CD4-positive, alpha-beta T cell treated with Interleukin-1 beta for 1 hour (primary cell): Measurements from ENCODE around the gene MUC5AC.
"Not testable (repeated sequence)": the region's sequence is repeated elsewhere in the genome, so short reads cannot be mapped to it uniquely, and the experiment has no call there.

ENCODE experiments used
- DNase-seq, 2 donors: peaks; one replicate each; pipeline ENCODE4 v3.0.0-alpha.2; 2020 to 2022

MUC5AC gene

GRCh38 chr11:1179641-1180040 lies 21.9 kb downstream of the MUC5AC start:
- DNase-seq, result no peak

GRCh38 chr11:1180171-1180570 lies 22.4 kb downstream of the MUC5AC start:
- DNase-seq, result no peak

GRCh38 chr11:1180947-1181391 lies 23.2 kb downstream of the MUC5AC start:
- no peak for DNase-seq

GRCh38 chr11:1181420-1181819 lies 23.7 kb downstream of the MUC5AC start:
- DNase-seq, result no peak

GRCh38 chr11:1181853-1182535 lies 24.2 kb downstream of the MUC5AC start:
- no peak for DNase-seq

GRCh38 chr11:1184139-1184538 lies 26.4 kb downstream of the MUC5AC start:
- not testable (repeated sequence) for DNase-seq

- not testable (repeated sequence) for DNase-seq
These were observed 30.8 kb downstream of the MUC5AC start for GRCh38 chr11:1188451-1189130.

GRCh38 chr11:1189816-1190215 lies 32.1 kb downstream of the MUC5AC start:
- DNase-seq, result not testable (repeated sequence)

GRCh38 chr11:1191786-1192470 lies 34.2 kb downstream of the MUC5AC start:
- DNase-seq, result not testable (repeated sequence)

GRCh38 chr11:1192741-1193325 lies 35.1 kb downstream of the MUC5AC start:
- DNase-seq, result no peak

GRCh38 chr11:1193326-1194230 lies 35.8 kb downstream of the MUC5AC start:
- DNase-seq, result no peak

- no peak for DNase-seq
These were observed 36.7 kb downstream of the MUC5AC start for GRCh38 chr11:1194231-1194976.

- DNase-seq, result no peak
These were observed 37.4 kb downstream of the MUC5AC start for GRCh38 chr11:1194977-1195681.

GRCh38 chr11:1195682-1196515 lies 38.1 kb downstream of the MUC5AC start:
- DNase-seq, result no peak

- DNase-seq, result no peak
These were observed 39.0 kb downstream of the MUC5AC start for GRCh38 chr11:1196516-1197391.

GRCh38 chr11:1197431-1197885 lies 39.7 kb downstream of the MUC5AC start:
- no peak for DNase-seq

- DNase-seq, result no peak
These were observed 40.3 kb downstream of the MUC5AC start for GRCh38 chr11:1197886-1198560.

- DNase-seq, result no peak
These were observed 40.9 kb downstream of the MUC5AC start for GRCh38 chr11:1198561-1199240.
